Hematopoietic multipotent progenitor cell treated with erythropoietin and hydrocortisone succinate and interleukin-3 and kit ligand, for 6 days (in vitro differentiated cells): ENCODE measurements around the gene PDE4D.
A peak's percentile ranks its signal among the peaks of the same experiment; 100 is the strongest.

Experiments
- DNase-seq: peaks from one replicate; pipeline ENCODE4 v3.0.0-alpha.2; 2015

PDE4D gene

GRCh38 chr5:59054963-59055528, 838.5 kb downstream of the PDE4D start:
- no peak for DNase-seq

GRCh38 chr5:59051951-59052350, 841.6 kb downstream of the PDE4D start:
- no peak for DNase-seq

DNA sequence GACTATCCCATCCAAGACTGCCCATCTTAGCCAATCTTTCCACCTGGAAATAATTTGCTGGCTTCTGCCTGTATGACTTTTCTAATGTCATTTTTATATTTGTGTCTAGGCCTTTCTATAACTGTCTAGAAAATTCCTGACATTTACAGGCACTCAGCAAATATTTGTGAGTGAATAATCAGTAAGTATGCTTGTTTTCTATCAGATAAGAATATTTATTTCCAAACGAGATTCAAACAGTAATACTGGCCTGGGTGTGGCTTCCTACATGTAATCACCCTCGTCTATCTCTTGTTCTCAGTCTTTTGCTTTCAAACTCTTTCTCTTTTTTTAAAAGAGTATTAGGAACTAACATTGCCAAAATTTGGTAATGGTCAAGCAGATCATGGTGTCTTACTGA, 844.4 kb downstream of the PDE4D start:
- no peak for DNase-seq

GRCh38 chr5:59042201-59043055, 851.1 kb downstream of the PDE4D start:
- no peak for DNase-seq

DNA sequence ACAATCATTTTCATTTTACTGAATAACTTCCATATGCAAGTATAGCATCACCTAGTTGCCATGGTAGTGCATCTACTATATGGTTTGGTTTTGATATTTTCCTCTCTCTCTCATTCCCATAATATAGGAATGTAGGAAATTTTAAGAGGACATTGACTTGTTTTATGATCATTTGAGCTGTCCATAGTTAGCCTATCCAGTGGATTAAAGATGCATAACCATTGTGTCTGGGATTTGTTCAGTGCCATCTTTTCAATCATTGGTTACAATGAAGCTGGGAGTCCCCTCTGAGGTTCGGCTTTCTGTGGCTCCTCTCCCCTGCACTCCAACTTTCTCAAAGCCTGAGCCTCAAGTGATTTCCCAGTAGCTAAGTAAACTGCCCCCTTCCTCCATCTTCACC, 852.2 kb downstream of the PDE4D start:
- no peak for DNase-seq

GRCh38 chr5:59040804-59041201, 852.7 kb downstream of the PDE4D start:
- DNase-seq = no peak

DNA sequence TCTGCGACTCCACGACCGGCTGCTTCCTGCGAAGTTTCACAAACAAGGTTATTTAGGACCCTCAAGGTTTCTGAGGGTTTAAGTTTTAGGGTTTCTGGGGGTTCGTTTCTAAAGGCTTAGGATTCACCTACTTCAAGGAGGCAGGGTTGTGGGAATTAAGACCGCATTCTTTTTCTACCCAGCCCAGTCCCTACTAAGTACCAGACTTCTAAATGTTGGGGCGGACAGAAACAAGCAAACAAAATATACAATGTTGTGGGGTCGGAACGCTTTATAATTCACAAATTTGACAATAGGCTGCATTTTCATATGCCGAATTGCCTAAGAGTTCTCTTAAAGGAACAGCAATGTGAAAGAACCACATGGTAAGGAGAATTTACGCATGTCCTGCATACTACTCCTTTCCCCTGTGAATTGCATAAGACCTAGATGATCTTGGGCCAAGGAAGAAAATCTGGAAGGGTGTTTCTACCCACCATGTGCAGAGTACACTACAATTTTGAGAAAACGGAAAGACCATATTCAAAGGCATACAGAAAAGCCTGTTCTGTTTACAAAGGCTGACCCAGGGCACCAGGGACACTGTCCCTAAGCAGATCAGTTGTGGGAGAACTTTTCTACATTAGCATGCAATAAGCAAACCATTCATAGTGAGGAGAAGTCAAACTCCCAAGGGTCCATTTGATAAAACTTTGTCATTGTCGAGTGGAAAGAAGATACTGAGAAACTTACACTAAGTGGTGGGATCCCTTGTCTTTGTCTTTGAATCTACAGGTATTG, 853.3 kb downstream of the PDE4D start:
- DNase-seq = peak; percentile 49

DNA sequence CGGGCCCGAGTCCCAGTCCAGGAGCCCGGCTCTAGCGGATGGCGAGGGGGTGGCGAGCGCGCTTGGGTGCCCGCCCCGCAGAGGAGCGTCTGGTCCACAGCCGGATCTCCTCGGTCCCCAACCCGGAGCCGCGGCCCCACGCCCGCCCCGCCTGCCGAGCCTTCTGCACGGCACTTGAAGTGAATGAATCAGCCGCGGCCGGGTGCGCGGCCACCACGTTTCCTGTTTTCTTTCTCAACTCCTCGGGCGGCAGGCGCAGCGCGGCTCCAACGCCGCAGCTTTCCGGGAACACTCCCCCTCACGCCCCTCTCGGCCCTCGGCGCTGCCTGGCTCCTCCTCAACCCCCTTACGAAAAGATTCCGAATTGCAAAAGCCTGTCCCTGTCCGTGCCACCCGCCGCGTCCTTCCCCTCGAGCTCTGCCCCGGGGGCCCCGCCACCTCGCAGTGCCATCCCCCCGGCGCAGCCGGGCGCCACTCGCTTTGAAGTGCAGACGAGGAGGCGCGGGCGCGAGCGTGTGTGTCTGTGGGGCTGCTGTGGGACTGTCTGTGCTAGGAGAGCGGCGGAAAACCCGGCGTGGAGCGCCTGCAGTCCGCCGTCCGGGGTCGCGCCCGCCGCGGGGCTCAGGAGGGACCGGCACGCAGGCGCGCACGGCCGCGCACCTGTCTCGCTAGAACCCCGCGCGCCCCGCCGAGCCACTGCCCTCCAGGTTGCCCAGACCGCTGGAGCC, 854.1 kb downstream of the PDE4D start:
- DNase-seq = peak; percentile 84

GRCh38 chr5:59038798-59039295, 854.7 kb downstream of the PDE4D start:
- no peak for DNase-seq

GRCh38 chr5:59037941-59038797, 855.4 kb downstream of the PDE4D start:
- peak; percentile 16 for DNase-seq

DNA sequence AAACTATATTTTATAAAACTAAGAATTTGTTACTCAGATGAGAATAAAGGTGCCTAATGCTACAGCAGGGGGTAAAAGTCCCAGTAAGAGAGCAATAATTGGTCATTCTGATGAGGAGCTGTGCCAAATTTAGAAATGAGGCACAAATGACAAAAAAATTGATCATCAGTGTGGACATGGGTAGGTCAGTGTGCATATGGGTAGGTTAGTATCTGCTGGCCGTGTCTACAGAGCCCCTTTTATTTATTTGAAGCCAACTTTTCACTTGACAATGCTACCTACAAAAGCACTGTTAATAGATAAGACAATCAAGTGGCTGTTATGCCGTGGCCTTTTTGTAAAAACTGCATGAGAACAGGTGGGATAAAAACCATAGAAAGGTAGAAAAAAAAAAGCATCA, 856.1 kb downstream of the PDE4D start:
- no peak for DNase-seq

GRCh38 chr5:59037041-59037440, 856.5 kb downstream of the PDE4D start:
- DNase-seq = no peak

GRCh38 chr5:59036274-59036961, 857.1 kb downstream of the PDE4D start:
- peak; percentile 59 for DNase-seq

DNA sequence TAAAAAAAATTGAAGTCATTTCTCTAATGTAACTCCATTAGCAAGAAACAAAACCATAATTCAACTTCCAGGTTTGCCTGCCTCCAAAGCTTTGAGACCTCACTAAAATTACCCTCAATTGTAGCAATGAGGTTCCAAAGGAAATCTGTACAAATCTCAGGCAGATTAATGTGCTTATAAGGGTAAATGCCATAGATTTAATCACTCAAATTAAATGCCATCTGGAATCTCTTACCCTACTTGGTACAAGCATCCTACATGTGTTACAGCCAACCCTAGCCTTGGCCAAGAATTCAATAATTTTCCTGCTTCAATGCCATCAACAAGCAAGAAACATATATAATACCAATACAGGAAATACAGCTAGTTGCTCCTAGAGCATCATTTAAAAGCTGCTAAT, 857.8 kb downstream of the PDE4D start:
- no peak for DNase-seq

DNA sequence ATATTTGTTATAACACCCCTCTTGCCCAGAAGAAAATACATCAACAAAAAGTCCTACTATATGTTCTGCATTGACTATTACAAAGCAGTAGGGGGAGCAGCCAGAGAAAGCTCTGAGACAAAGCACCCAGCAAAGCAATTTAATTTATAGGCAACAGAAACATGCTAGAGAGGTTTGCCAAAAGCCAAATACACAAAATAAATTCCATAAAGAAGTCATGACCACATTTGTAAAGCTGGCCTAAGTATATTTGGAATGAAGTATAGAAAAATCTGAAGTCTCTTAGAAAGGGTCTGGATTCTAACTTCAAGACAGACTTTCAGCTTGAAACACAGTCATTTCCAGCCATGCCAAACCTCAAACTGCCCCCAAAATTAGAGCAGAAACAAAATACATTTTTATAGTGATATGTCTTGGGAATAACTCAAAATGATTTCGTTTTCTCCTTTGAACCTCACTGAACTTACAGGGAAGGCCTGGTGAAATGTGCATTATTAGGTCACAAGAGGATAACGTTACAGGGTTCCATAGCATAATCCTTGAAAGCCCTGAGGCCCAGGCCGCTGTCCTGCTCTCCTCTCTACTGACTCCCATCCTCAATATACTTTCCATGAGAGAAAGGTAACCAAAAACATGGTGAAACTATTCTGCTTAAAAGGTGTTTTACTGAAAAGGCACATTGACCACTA, 858.9 kb downstream of the PDE4D start:
- peak; percentile 74 for DNase-seq

GRCh38 chr5:59027145-59027907, 866.2 kb downstream of the PDE4D start:
- no peak for DNase-seq

- DNase-seq = no peak
Observed at GRCh38 chr5:59025734-59026133, 867.8 kb downstream of the PDE4D start.

DNA sequence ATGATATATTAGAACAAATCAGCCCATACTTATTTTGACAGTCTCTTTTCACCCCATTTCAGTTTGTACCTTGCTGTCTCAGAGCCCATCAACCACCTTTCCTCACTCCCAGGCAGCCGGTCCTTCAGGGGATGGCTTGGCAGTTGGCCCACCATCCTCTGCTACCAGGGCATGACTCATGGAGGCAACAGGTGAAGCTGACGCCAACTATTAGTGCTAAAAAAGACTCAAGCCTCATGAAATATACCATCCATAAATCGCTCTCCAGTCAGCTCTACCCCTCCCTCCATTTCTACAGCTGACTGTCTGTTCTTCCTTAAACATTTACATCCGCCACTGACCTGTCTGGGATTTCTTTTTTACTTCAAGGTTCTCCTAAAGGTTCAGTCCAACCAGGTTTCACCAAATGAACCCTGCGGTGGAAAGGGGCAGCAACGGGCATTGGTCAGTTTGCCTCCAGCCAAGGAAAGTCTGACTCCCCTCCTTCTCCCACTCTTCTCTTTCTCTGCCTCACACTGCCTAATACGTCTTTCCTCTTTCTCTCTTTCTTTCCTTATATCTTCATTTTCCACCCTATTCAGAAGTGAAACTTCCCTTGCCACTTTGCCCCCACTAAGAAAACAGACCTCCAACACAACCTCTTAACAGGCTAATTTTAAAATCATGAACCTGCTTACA, 871.5 kb downstream of the PDE4D start:
- DNase-seq = no peak

DNA sequence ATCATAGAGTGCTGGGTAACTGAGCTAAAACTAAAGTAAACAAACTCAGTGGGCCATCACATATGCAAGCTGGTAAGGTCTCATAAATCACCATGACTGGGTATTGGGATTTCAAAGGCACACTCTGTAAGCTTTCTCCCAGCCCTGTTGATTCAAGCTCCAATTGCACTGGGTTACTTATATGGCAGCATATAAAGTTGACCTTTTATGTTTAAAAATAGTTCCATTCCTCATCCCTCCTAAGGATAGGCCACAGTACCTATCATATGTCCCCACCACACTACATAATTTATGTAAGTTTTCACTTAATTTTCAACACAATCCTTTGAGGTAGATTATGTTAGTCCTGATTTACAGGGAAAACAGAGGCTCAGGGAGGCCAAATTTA, 872.2 kb downstream of the PDE4D start:
- DNase-seq = no peak
